HG03571 (cell line): ENCODE measurements around the gene INPP5D.
"Not testable (repeated sequence)": the region's sequence is repeated elsewhere in the genome, so short reads cannot be mapped to it uniquely, and the experiment has no call there.

Experiments used
- ATAC-seq: cut with Tn5 transposase; IDR thresholded peaks from one replicate; pipeline ENCODE4 v1.9.1; 2021; ENCODE audit not compliant: unreplicated experiment

The INPP5D gene

GRCh38 chr2:233165895-233166661 is 105.9 kb downstream of the INPP5D start:
- ATAC-seq, result no peak

- no peak for ATAC-seq
These were observed 108.3 kb downstream of the INPP5D start for GRCh38 chr2:233168445-233168844.

- ATAC-seq, result no peak
These were observed 108.8 kb downstream of the INPP5D start for GRCh38 chr2:233168919-233169318.

GRCh38 chr2:233171344-233171743 is 111.2 kb downstream of the INPP5D start:
- ATAC-seq, result no peak

GRCh38 chr2:233173115-233173514 is 113.0 kb downstream of the INPP5D start:
- no peak for ATAC-seq

GRCh38 chr2:233174137-233174536 is 114.0 kb downstream of the INPP5D start:
- no peak for ATAC-seq

GRCh38 chr2:233178994-233179847 is 119.1 kb downstream of the INPP5D start:
- no peak for ATAC-seq

- ATAC-seq, result no peak
These were observed 119.8 kb downstream of the INPP5D start for GRCh38 chr2:233179848-233180366.

GRCh38 chr2:233183869-233184418 is 123.8 kb downstream of the INPP5D start:
- no peak for ATAC-seq

- no peak for ATAC-seq
These were observed 124.5 kb downstream of the INPP5D start for GRCh38 chr2:233184669-233185068.

- ATAC-seq, result no peak
These were observed 125.2 kb downstream of the INPP5D start for GRCh38 chr2:233185330-233185729.

- no peak for ATAC-seq
These were observed 125.8 kb downstream of the INPP5D start for GRCh38 chr2:233185963-233186362.

- no peak for ATAC-seq
These were observed 126.7 kb downstream of the INPP5D start for GRCh38 chr2:233186851-233187250.

- no peak for ATAC-seq
These were observed 128.9 kb downstream of the INPP5D start for GRCh38 chr2:233189025-233189424.

- ATAC-seq, result not testable (repeated sequence)
These were observed 130.9 kb downstream of the INPP5D start for GRCh38 chr2:233191016-233191415.

GRCh38 chr2:233193738-233194137 is 133.6 kb downstream of the INPP5D start:
- ATAC-seq, result no peak

GRCh38 chr2:233195027-233195426 is 134.9 kb downstream of the INPP5D start:
- ATAC-seq, result no peak

- ATAC-seq, result no peak
These were observed 136.9 kb downstream of the INPP5D start for GRCh38 chr2:233197022-233197421.

- ATAC-seq, result no peak
These were observed 137.9 kb downstream of the INPP5D start for GRCh38 chr2:233198026-233198425.

- ATAC-seq, result no peak
These were observed 139.7 kb downstream of the INPP5D start for GRCh38 chr2:233199870-233200269.

- ATAC-seq, result not testable (repeated sequence)
These were observed 140.6 kb downstream of the INPP5D start for GRCh38 chr2:233200790-233201189.
